ENCODE measurements around the gene ACTL10.

ACTL10 gene

GRCh38 chr20:33667676-33668465 is 1.1 kb downstream of the ACTL10 start:
- TF ChIP-seq CTCF (conservative IDR thresholded peaks at IDR 0.05) (peak; percentile 96), ZFX (IDR thresholded peaks at IDR 0.05) (no peak; the same call in 1 of the 2 replicates)
- H3K27ac ChIP-seq: peak overlapping the region; percentile 97

GRCh38 chr20:33668466-33669155 is 1.9 kb downstream of the ACTL10 start:
- TF ChIP-seq ZFX (IDR thresholded peaks at IDR 0.05): no peak
- TF ChIP-seq CTCF (conservative IDR thresholded peaks at IDR 0.05): no peak
- peak overlapping the region; percentile 97 for H3K27ac ChIP-seq

- no peak for TF ChIP-seq CTCF (conservative IDR thresholded peaks at IDR 0.05)
- no peak for TF ChIP-seq ZFX (IDR thresholded peaks at IDR 0.05)
- peak overlapping the region; percentile 97; the same call in 1 of the 2 replicates for H3K27ac ChIP-seq
These were observed 2.5 kb downstream of the ACTL10 start for GRCh38 chr20:33669224-33669623.

- TF ChIP-seq CTCF (conservative IDR thresholded peaks at IDR 0.05) (no peak), ZFX (IDR thresholded peaks at IDR 0.05) (no peak)
These were observed 3.3 kb downstream of the ACTL10 start for GRCh38 chr20:33669873-33670640.

GRCh38 chr20:33670715-33671499 is 4.2 kb downstream of the ACTL10 start:
- peak overlapping the region; percentile 23 for H3K27ac ChIP-seq

More at GRCh38 chr20:33669873-33670640, 3.3 kb downstream of the ACTL10 start:
- H3K27ac ChIP-seq: peak overlapping the region; percentile 23

More at GRCh38 chr20:33670715-33671499, 4.2 kb downstream of the ACTL10 start:
- TF ChIP-seq CTCF (conservative IDR thresholded peaks at IDR 0.05): no peak
- TF ChIP-seq ZFX (IDR thresholded peaks at IDR 0.05): no peak

Measured in C4-2B (cell line).